ENCODE measurements around the gene NOC4L. TPM values are rescaled to one million over a fixed set of nuclear protein-coding genes. Genes with fewer than 3 reads are reported as not detected.

NOC4L gene
- total RNA-seq, 1 experiment from 2014 or later, result 36.5 TPM

DNA sequence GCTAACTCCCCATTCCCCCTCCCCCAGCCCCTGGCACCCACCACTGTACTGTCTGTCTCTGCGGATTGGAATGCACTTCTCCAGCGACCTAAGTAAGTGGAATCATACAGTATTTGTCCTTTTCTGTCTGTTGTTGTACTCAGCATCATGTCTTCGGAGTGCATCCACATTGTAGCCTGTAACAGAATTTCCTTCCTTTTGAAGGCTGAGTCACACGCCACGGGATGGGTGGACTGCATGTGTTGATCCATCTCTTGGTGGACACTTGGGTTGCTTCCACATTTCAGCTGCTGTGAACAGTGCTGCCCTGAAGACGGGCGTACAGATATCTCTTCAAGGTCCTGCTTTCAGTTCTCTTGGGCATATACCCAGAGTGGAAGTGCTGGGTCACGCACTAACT is 34.5 kb upstream of the NOC4L start:
- no peak overlapping the region for H3K23ac ChIP-seq (ENCODE audit: insufficient read length, low read depth, low read length)

More for the DNA sequence above, 34.5 kb upstream of the NOC4L start:
- H3K4me3 Mint-ChIP-seq, result no peak overlapping the region
- H2AK5ac ChIP-seq (ENCODE audit: insufficient read length, low read length), result no peak overlapping the region
- H2BK12ac ChIP-seq (ENCODE audit: insufficient read length, low read depth, low read length), result no peak overlapping the region
- no peak overlapping the region for H4K5ac ChIP-seq (ENCODE audit: insufficient read length, low read depth, low read length)
- H3K4me1 ChIP-seq (ENCODE audit: insufficient read depth, low read length), result no peaks in the 10 kb centered on the region
- no peak overlapping the region for H4K91ac ChIP-seq (ENCODE audit: insufficient read length, low read depth, low read length)
- WGBS (ENCODE audit: extremely low coverage, insufficient read length, low lambda C conversion rate), result no CpG with 5 or more reads among the region's 8 CpGs
- H3K27ac ChIP-seq (ENCODE audit: insufficient read length, low read depth, low read length), result no peak overlapping the region
- no peaks in the 10 kb centered on the region for H3K9me3 Mint-ChIP-seq
- H2BK15ac ChIP-seq (ENCODE audit: low read depth, low read length), result no peak overlapping the region
- TF ChIP-seq CTCF (conservative IDR thresholded peaks at IDR 0.05), result no peak
- H3K27me3 ChIP-seq (ENCODE audit: insufficient read depth, low read length), result no peaks in the 10 kb centered on the region
- no peak overlapping the region for H3K4ac ChIP-seq (ENCODE audit: low read depth, low read length)
- DNase-seq, result no peak
- H2BK20ac ChIP-seq (ENCODE audit: low read depth, low read length, poor library complexity, severe bottlenecking), result no peak overlapping the region
- peaks cover 23 to 54% (median 41%) of the 10 kb centered on the region in 3 experiments; a peak in 6 of 7 replicates for H3K36me3 Mint-ChIP-seq (ENCODE audit: insufficient read depth in 1 of 3, low read depth in 3 of 3)
- H2AFZ ChIP-seq (ENCODE audit: low read length), result no peak overlapping the region
- H2BK5ac ChIP-seq (ENCODE audit: insufficient read length, low read length), result no peak overlapping the region
- no peak overlapping the region for H4K8ac ChIP-seq (replicated peaks; ENCODE audit: insufficient read length, low read depth, low read length)
- H3K79me1 ChIP-seq (ENCODE audit: insufficient read depth, low read depth, low read length, poor library complexity, severe bottlenecking), result no peaks in the 10 kb centered on the region
- no peak overlapping the region for H2BK120ac ChIP-seq (ENCODE audit: low read depth, low read length, poor library complexity, severe bottlenecking)
- H3K9me3 ChIP-seq (ENCODE audit: control insufficient read depth, low read depth, low read length), result no peaks in the 10 kb centered on the region
- no peaks in the 10 kb centered on the region for H3K23me2 ChIP-seq (ENCODE audit: insufficient read length, low read depth, low read length, poor library complexity, severe bottlenecking)
- H3K4me2 ChIP-seq (ENCODE audit: insufficient read depth, insufficient read length, low read length), result no peak overlapping the region
- H3K79me2 ChIP-seq (ENCODE audit: insufficient read depth, low read length), result no peaks in the 10 kb centered on the region
- H4K20me1 ChIP-seq (ENCODE audit: control insufficient read depth, insufficient read depth, insufficient read length), result no peaks in the 10 kb centered on the region
- peaks cover 0 to 12% of the 10 kb centered on the region in 2 experiments; a peak in 3 of 4 replicates for H3K4me1 Mint-ChIP-seq
- H3K14ac ChIP-seq (ENCODE audit: insufficient read depth, low read length), result no peak overlapping the region
- no peak overlapping the region for H3K56ac ChIP-seq (ENCODE audit: insufficient read length, low read depth, low read length)
- H3K9ac ChIP-seq (ENCODE audit: extremely low read depth, insufficient read length, low read length), result no peak overlapping the region
- no peak overlapping the region; a peak in 1 of 7 replicates for H3K27ac Mint-ChIP-seq
- no peak overlapping the region for H3K18ac ChIP-seq (ENCODE audit: insufficient read length, low read depth, low read length)
- no peak overlapping the region for H3T11ph ChIP-seq (ENCODE audit: low read length)
- H3K27me3 Mint-ChIP-seq (ENCODE audit: low read depth), result no peaks in the 10 kb centered on the region
